SU-DHL-6 (cell line): Measurements from ENCODE around the gene NEUROD2.

Experiments used
- H2AFZ ChIP-seq: fragments of 200-600 bp; sonication (generic); 2 replicates; pipeline ENCODE4 v1.6.1; 2014; ENCODE audit warnings: low read depth, mild to moderate bottlenecking, moderate library complexity, mixed read lengths, antibody characterized with exemption, low read length; ENCODE audit not compliant: severe bottlenecking
- H3F3A ChIP-seq: fragments of 200-600 bp; shearing (Covaris generic); 2 replicates; pipeline ENCODE4 v1.6.0; 2016; ENCODE audit warnings: antibody characterized with exemption, mild to moderate bottlenecking; ENCODE audit not compliant: insufficient read depth
- H3K27ac ChIP-seq: fragments of 200-600 bp; sonication (generic); 2 replicates; pipeline ENCODE4 v1.5.1; 2016; ENCODE audit warnings: low read depth, mild to moderate bottlenecking, low read length, moderate library complexity, mixed read lengths
- H3K27me3 ChIP-seq: fragments of 200-600 bp; sonication (generic), shearing (Covaris generic); 2 replicates; pipeline ENCODE4 v1.6.0; 2014; ENCODE audit warnings: mild to moderate bottlenecking, low read length
- H3K36me3 ChIP-seq: fragments of 200-600 bp; sonication (generic); 2 replicates; pipeline ENCODE4 v1.6.1; 2014; ENCODE audit warnings: mild to moderate bottlenecking, low read length, mixed read lengths
- H3K4me2 ChIP-seq: fragments of 300-600, 200-600 bp; shearing (Covaris generic), sonication (generic); 2 replicates; pipeline ENCODE4 v1.6.0; 2014; ENCODE audit warnings: low read length, low read depth, mild to moderate bottlenecking; ENCODE audit not compliant: poor library complexity, severe bottlenecking
- H3K4me3 ChIP-seq: fragments of 200-600 bp; sonication (generic); 2 replicates; pipeline ENCODE4 v1.5.1; 2014; ENCODE audit warnings: antibody characterized with exemption, low read length, mild to moderate bottlenecking, mixed read lengths; ENCODE audit not compliant: insufficient read depth, poor library complexity, severe bottlenecking
- H3K79me2 ChIP-seq: fragments of 200-600 bp; sonication (generic); 2 replicates; pipeline ENCODE4 v1.6.1; 2014; ENCODE audit warnings: mild to moderate bottlenecking, low read length, moderate library complexity; ENCODE audit not compliant: insufficient read depth
- H3K9ac ChIP-seq: fragments of 200-600 bp; sonication (generic); 2 replicates; pipeline ENCODE4 v1.7.0; 2014; ENCODE audit warnings: mild to moderate bottlenecking, low read length
- H3K9me2 ChIP-seq: fragments of 200-600 bp; sonication (generic); replicated peaks from 2 replicates; pipeline ENCODE4 v1.6.1; 2014; ENCODE audit warnings: low read length; ENCODE audit not compliant: insufficient read depth
- H3K9me3 ChIP-seq: fragments of 200-600 bp; sonication (generic); 2 replicates; pipeline ENCODE4 v1.6.1; 2014; ENCODE audit warnings: low read length, mixed read lengths; ENCODE audit not compliant: insufficient read depth
- H4K20me1 ChIP-seq: fragments of 200-600 bp; sonication (generic); 2 replicates; pipeline ENCODE4 v1.6.1; 2014; ENCODE audit warnings: low read depth, mild to moderate bottlenecking, antibody characterized with exemption, low read length, moderate library complexity, mixed read lengths
- CTCF ChIP-seq: fragments of 200-600 bp; sonication (generic); IDR thresholded peaks from one replicate; pipeline ENCODE4 v1.5.1; 2017; ENCODE audit warnings: antibody characterized with exemption, mild to moderate bottlenecking, low read length, moderate library complexity; ENCODE audit not compliant: insufficient read depth, poor library complexity, severe bottlenecking
- EZH2phosphoT487 ChIP-seq: fragments of 200-600 bp; sonication (generic), shearing (Covaris generic); conservative IDR thresholded peaks from 2 replicates; pipeline ENCODE4 v1.6.1; 2018; ENCODE audit warnings: mild to moderate bottlenecking, antibody characterized with exemption, low read length, moderate library complexity, mixed read lengths

NEUROD2 gene

GRCh38 chr17:39650121-39650579, 42.4 kb upstream of the NEUROD2 start:
- Histone ChIP-seq H3K4me3 (no peak overlapping the region), H3K9ac (no peak overlapping the region), H3K27me3 (no peaks in the 10 kb centered on the region), H3K9me3 (no peaks in the 10 kb centered on the region), H3K79me2 (peaks cover 14% of the 10 kb centered on the region), H3K4me2 (no peak overlapping the region), H2AFZ (no peak overlapping the region), H4K20me1 (no peaks in the 10 kb centered on the region), H3F3A (no peaks in the 10 kb centered on the region), H3K9me2 (no peaks in the 10 kb centered on the region), H3K36me3 (no peaks in the 10 kb centered on the region), H3K27ac (no peak overlapping the region)
- TF ChIP-seq EZH2phosphoT487: no peak
- no peak for TF ChIP-seq CTCF

- Histone ChIP-seq H3K4me2 (no peak overlapping the region), H3K9me3 (no peaks in the 10 kb centered on the region), H4K20me1 (no peaks in the 10 kb centered on the region), H3F3A (no peaks in the 10 kb centered on the region), H3K36me3 (no peaks in the 10 kb centered on the region), H3K79me2 (peaks cover 22% of the 10 kb centered on the region), H3K9ac (no peak overlapping the region), H2AFZ (no peak overlapping the region), H3K9me2 (no peaks in the 10 kb centered on the region), H3K27ac (no peak overlapping the region), H3K4me3 (no peak overlapping the region), H3K27me3 (no peaks in the 10 kb centered on the region)
- TF ChIP-seq CTCF (no peak), EZH2phosphoT487 (no peak)
Observed at GRCh38 chr17:39648616-39649366, 41.1 kb upstream of the NEUROD2 start.

- Histone ChIP-seq H4K20me1 (no peaks in the 10 kb centered on the region; the same call in 1 of the 2 replicates), H2AFZ (no peak overlapping the region), H3K27ac (no peak overlapping the region), H3F3A (no peaks in the 10 kb centered on the region), H3K36me3 (no peaks in the 10 kb centered on the region), H3K79me2 (peaks cover 35% of the 10 kb centered on the region), H3K9ac (no peak overlapping the region), H3K27me3 (no peaks in the 10 kb centered on the region), H3K4me2 (no peak overlapping the region), H3K4me3 (no peak overlapping the region), H3K9me2 (no peaks in the 10 kb centered on the region), H3K9me3 (no peaks in the 10 kb centered on the region)
- TF ChIP-seq CTCF: no peak
- no peak for TF ChIP-seq EZH2phosphoT487
Observed at GRCh38 chr17:39647256-39647655, 39.5 kb upstream of the NEUROD2 start.
